Mucosa of descending colon (tissue), 3 donors: Measurements from ENCODE around the gene USP10. TPM values are rescaled to one million over a fixed set of nuclear protein-coding genes. Genes with fewer than 3 reads are reported as not detected.

Source experiments
- ATAC-seq: fragments of 200-7000 bp; cut with Tn5 transposase; one replicate; pipeline ENCODE4 v1.9.1; 2020; ENCODE audit warnings: mild to moderate bottlenecking, moderate library complexity
- DNase-seq, 3 donors: peaks; one replicate each; pipeline ENCODE4 v3.0.0-alpha.2; 2020
- H3K36me3 ChIP-seq: fragments of 200-600 bp; one replicate; pipeline ENCODE4 v1.8.0; 2021; ENCODE audit warnings: low read depth, mild to moderate bottlenecking
- H3K4me1 ChIP-seq: fragments of 200-600 bp; one replicate; pipeline ENCODE4 v1.8.0; 2021; ENCODE audit warnings: low read depth, mild to moderate bottlenecking
- H3K4me3 ChIP-seq: fragments of 200-600 bp; one replicate; pipeline ENCODE4 v1.8.0; 2021; ENCODE audit warnings: mild to moderate bottlenecking
- H3K9me3 ChIP-seq: fragments of 200-600 bp; one replicate; pipeline ENCODE4 v1.8.0; 2021; ENCODE audit warnings: mild to moderate bottlenecking
- CTCF ChIP-seq: fragments of 200-600 bp; IDR thresholded peaks from one replicate; pipeline ENCODE4 v1.8.0; 2022; ENCODE audit warnings: antibody characterized with exemption, mild to moderate bottlenecking
- intact Hi-C, 2 donors: fragments of 100-400 bp; cut with DNase I in 1 of 2; cut with micrococcal nuclease in 1 of 2; formaldehyde crosslinking; loops; one replicate each; pipeline versions ENCODE4 v1.11.0 to v1.11.1; 2022; cut with DNase I, micrococcal nuclease
- total RNA-seq, 3 donors: library from RNA; stranded (reverse); fragmentation: NEBNext Ultra II Directional in 2 of 3; extraction: Animal tissue kit (Norgen Biotek cat#: 25700) in 2 of 3; gene quantifications; one replicate each; pipeline versions ENCODE4 v1.2.1 to v1.2.4, GENCODE V29; 2021 to 2023
- donor health status: DM: no; HTN: no; CAD: no; lungs with moderate emphysema.
- donor health status: DM: no; HTN: no; CAD: no.
- donor health status: DM: no; HTN: yes; CAD: no.

The USP10 gene
- total RNA-seq, 3 donors from 2014 or later = 65.1 to 76.9 (median 72.4) TPM

- no peak for DNase-seq
- no peak for ATAC-seq
- TF ChIP-seq CTCF = no peak
Observed at GRCh38 chr16:84680165-84680842, 19.5 kb upstream of the USP10 start.

GRCh38 chr16:84680843-84681629 lies 18.8 kb upstream of the USP10 start:
- no peaks in the 10 kb centered on the region for H3K4me1 ChIP-seq
- intact Hi-C loops = no loop called here

More at GRCh38 chr16:84680165-84680842, 19.5 kb upstream of the USP10 start:
- no peaks in the 10 kb centered on the region for H3K4me1 ChIP-seq
- no peaks in the 10 kb centered on the region for H3K36me3 ChIP-seq
- intact Hi-C loops = no loop called here
- no peak overlapping the region for H3K4me3 ChIP-seq
- H3K9me3 ChIP-seq = no peaks in the 10 kb centered on the region

GRCh38 chr16:84683691-84684591 lies 15.9 kb upstream of the USP10 start:
- TF ChIP-seq CTCF = no peak
- Histone ChIP-seq H3K36me3 (no peaks in the 10 kb centered on the region), H3K9me3 (no peaks in the 10 kb centered on the region), H3K4me3 (no peak overlapping the region), H3K4me1 (no peaks in the 10 kb centered on the region)
- DNase-seq = no peak
- ATAC-seq = no peak
- intact Hi-C loops = no loop called here

More at GRCh38 chr16:84680843-84681629, 18.8 kb upstream of the USP10 start:
- no peak for TF ChIP-seq CTCF
- DNase-seq = no peak
- Histone ChIP-seq H3K36me3 (no peaks in the 10 kb centered on the region), H3K9me3 (no peaks in the 10 kb centered on the region), H3K4me3 (no peak overlapping the region)
- ATAC-seq = no peak

GRCh38 chr16:84684592-84684965 lies 15.2 kb upstream of the USP10 start:
- ATAC-seq = no peak
- TF ChIP-seq CTCF = no peak
- Histone ChIP-seq H3K36me3 (no peaks in the 10 kb centered on the region), H3K9me3 (no peaks in the 10 kb centered on the region), H3K4me1 (no peaks in the 10 kb centered on the region), H3K4me3 (no peak overlapping the region)
- DNase-seq = no peak
- intact Hi-C loops = no loop called here

- H3K9me3 ChIP-seq = no peaks in the 10 kb centered on the region
- no peaks in the 10 kb centered on the region for H3K4me1 ChIP-seq
- no peak overlapping the region for H3K4me3 ChIP-seq
- no peak for DNase-seq
- no peaks in the 10 kb centered on the region for H3K36me3 ChIP-seq
- intact Hi-C loops = no loop called here
- ATAC-seq = no peak
- no peak for TF ChIP-seq CTCF
Observed at GRCh38 chr16:84685210-84685609, 14.6 kb upstream of the USP10 start.
